ENCODE data around the gene ACVR1. TPM values are rescaled to one million over a fixed set of nuclear protein-coding genes. Genes with fewer than 3 reads are reported as not detected.

The ACVR1 gene
- total and polyA plus RNA-seq, 2 experiments from 2014 or later = 8.9 to 21.5 TPM

DNA sequence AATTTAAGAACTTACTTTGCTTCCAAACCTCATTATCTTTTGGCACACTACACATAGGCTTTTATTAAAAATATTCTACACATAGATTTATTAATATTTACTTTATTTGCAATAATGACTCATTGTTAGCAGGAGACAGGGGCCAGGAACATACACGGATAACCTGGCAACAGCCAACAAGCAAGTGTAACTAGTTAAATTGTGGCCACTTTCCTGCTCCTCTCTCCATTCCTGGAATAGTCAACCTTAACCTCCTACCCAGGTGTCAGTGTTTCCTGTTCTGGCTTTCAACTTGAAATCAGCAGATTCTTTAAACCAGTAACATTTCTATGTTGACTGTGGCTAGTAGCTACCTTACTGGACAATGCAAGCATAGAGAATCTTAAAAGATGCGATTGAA, 26.5 kb downstream of the ACVR1 start:
- H3K79me2 ChIP-seq (replicated peaks; ENCODE audit: insufficient read depth) = peaks cover 67% of the 10 kb centered on the region
- H2AFZ ChIP-seq = no peak overlapping the region
- TF ChIP-seq ZNF114 (CRISPR knock-in tag; IDR thresholded peaks at IDR 0.05) (no peak), NANOG (IDR thresholded peaks at IDR 0.05; ENCODE audit: borderline replicate concordance) (no peak), STAT1 (IDR thresholded peaks at IDR 0.05; ENCODE audit: unreplicated experiment) (no peak), EZH2 (IDR thresholded peaks at IDR 0.05; ENCODE audit: low read depth, unreplicated experiment) (no peak)
- H3K36me3 ChIP-seq (ENCODE audit: insufficient read depth) = no peaks in the 10 kb centered on the region
- no peaks in the 10 kb centered on the region for H3F3A ChIP-seq (replicated peaks; ENCODE audit: low read depth)
- H3K27me3 ChIP-seq (ENCODE audit: insufficient read depth) = no peaks in the 10 kb centered on the region
- H4K20me1 ChIP-seq (replicated peaks; ENCODE audit: insufficient read depth) = peaks cover 4% of the 10 kb centered on the region; the same call in 1 of the 2 replicates
- Mint-ChIP-seq H3K9me3 (no peaks in the 10 kb centered on the region), H3K4me3 (no peak overlapping the region), H3K4me1 (peaks cover 23% of the 10 kb centered on the region), H3K27me3 (ENCODE audit: insufficient read depth, low read depth, poor library complexity) (no peaks in the 10 kb centered on the region), H3K27ac (no peak overlapping the region), H3K36me3 (ENCODE audit: low read depth) (no peaks in the 10 kb centered on the region)
- DNase-seq (ENCODE audit: low spot score) (no peak), ATAC-seq (no peak)
- no peak overlapping the region for H3K4me3 ChIP-seq
- peaks cover 9% of the 10 kb centered on the region; the same call in 1 of the 2 replicates for H3K4me1 ChIP-seq (ENCODE audit: insufficient read depth)
- no peak overlapping the region for H3K27ac ChIP-seq (ENCODE audit: low read depth)
- no peaks in the 10 kb centered on the region; the same call in 1 of the 2 replicates for H3K9me2 ChIP-seq (ENCODE audit: insufficient read depth)
- H3K4me2 ChIP-seq = no peak overlapping the region

GRCh38 chr2:157848213-157848612, 27.9 kb downstream of the ACVR1 start:
- H3K4me1 Mint-ChIP-seq = peaks cover 20% of the 10 kb centered on the region
- Histone ChIP-seq H3K4me2 (no peak overlapping the region), H4K20me1 (replicated peaks; ENCODE audit: insufficient read depth) (peaks cover 4% of the 10 kb centered on the region; the same call in 1 of the 2 replicates), H3F3A (replicated peaks; ENCODE audit: low read depth) (no peaks in the 10 kb centered on the region), H3K36me3 (ENCODE audit: insufficient read depth) (no peaks in the 10 kb centered on the region), H3K9me2 (ENCODE audit: insufficient read depth) (no peaks in the 10 kb centered on the region; the same call in 1 of the 2 replicates), H3K79me2 (replicated peaks; ENCODE audit: insufficient read depth) (peaks cover 70% of the 10 kb centered on the region), H3K27ac (ENCODE audit: low read depth) (no peak overlapping the region), H2AFZ (no peak overlapping the region), H3K4me3 (no peak overlapping the region), H3K4me1 (ENCODE audit: insufficient read depth) (peaks cover 12% of the 10 kb centered on the region; the same call in 1 of the 2 replicates), H3K27me3 (ENCODE audit: insufficient read depth) (no peaks in the 10 kb centered on the region)
- TF ChIP-seq, protein P1, sequence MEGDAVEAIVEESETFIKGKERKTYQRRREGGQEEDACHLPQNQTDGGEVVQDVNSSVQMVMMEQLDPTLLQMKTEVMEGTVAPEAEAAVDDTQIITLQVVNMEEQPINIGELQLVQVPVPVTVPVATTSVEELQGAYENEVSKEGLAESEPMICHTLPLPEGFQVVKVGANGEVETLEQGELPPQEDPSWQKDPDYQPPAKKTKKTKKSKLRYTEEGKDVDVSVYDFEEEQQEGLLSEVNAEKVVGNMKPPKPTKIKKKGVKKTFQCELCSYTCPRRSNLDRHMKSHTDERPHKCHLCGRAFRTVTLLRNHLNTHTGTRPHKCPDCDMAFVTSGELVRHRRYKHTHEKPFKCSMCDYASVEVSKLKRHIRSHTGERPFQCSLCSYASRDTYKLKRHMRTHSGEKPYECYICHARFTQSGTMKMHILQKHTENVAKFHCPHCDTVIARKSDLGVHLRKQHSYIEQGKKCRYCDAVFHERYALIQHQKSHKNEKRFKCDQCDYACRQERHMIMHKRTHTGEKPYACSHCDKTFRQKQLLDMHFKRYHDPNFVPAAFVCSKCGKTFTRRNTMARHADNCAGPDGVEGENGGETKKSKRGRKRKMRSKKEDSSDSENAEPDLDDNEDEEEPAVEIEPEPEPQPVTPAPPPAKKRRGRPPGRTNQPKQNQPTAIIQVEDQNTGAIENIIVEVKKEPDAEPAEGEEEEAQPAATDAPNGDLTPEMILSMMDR (conservative IDR thresholded peaks at IDR 0.05; ENCODE audit: low read depth in 2 of 2) = no peak
- TF ChIP-seq EZH2 (IDR thresholded peaks at IDR 0.05; ENCODE audit: low read depth, unreplicated experiment) (no peak), ZNF462 (CRISPR knock-in tag; IDR thresholded peaks at IDR 0.05) (no peak), STAT1 (IDR thresholded peaks at IDR 0.05; ENCODE audit: unreplicated experiment) (no peak), POLR2AphosphoS5 (IDR thresholded peaks at IDR 0.05; ENCODE audit: low read depth) (no peak), ZNF114 (CRISPR knock-in tag; IDR thresholded peaks at IDR 0.05) (no peak), EZH2phosphoT487 (IDR thresholded peaks at IDR 0.05; ENCODE audit: unreplicated experiment) (no peak), NANOG (IDR thresholded peaks at IDR 0.05; ENCODE audit: borderline replicate concordance) (no peak)
- no peaks in the 10 kb centered on the region for H3K9me3 Mint-ChIP-seq
- H3K27ac Mint-ChIP-seq = no peak overlapping the region
- H3K4me3 Mint-ChIP-seq = no peak overlapping the region
- DNase-seq (ENCODE audit: low spot score) = no peak
- H3K27me3 Mint-ChIP-seq (ENCODE audit: insufficient read depth, low read depth, poor library complexity) = no peaks in the 10 kb centered on the region
- no peak for ATAC-seq
- no peaks in the 10 kb centered on the region for H3K36me3 Mint-ChIP-seq (ENCODE audit: low read depth)

Measured in GM23338 (cell line).